ENCODE results near the gene LMCD1.

DNA sequence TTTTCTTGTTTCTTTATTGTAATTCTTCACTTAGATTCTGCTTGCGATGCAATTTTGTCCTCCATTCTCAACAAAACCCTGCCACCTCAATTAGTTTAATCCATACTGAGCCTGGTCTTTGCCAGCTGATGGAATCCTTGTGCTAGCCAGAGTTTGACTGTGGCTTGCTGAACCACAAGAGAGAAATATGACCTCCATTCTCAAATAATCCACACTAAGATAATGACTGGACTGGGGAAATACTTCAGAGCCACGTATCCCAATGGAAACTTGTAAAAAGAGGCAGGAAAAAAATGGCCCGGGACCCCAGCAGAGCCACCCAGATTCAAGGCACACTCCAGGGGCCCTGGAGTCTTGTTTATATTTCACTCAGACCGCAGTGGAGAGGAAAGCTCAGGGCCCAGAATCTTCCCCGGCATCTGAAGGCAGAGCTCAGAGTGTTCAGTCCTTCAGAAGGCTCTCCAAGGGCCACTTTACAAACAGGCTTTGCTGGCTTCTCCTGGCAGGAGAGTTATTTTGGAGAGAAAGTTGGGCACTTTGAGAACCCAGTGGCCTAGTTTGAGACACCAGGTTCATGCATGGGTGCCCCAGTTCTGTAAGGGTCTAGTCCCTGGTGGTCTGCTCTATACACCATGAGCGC lies 80.3 kb downstream of the LMCD1 start:
- TF ChIP-seq CTCF (IDR thresholded peaks at IDR 0.05), result no peak
- no peak for TF ChIP-seq EZH2 (IDR thresholded peaks at IDR 0.05; ENCODE audit: borderline replicate concordance, insufficient read depth, low read depth, low read length, poor library complexity, severe bottlenecking)
